Liver (tissue), 9 donors: ENCODE measurements around the gene RBFOX1. TPM values are rescaled to one million over a fixed set of nuclear protein-coding genes. Genes with fewer than 3 reads are reported as not detected.
"Not testable (repeated sequence)": the region's sequence is repeated elsewhere in the genome, so short reads cannot be mapped to it uniquely, and the experiment has no call there.

ENCODE experiments used
- DNase-seq: peaks from one replicate; pipeline ENCODE4 v3.0.0-alpha.2; 2017; ENCODE audit warnings: low spot score
- H3K27ac ChIP-seq, 2 donors: one replicate each; pipeline ENCODE4 v1.7.0; 2013; ENCODE audit warnings: inconsistent platforms in 2 of 2, low read length in 2 of 2, control low read depth in 1 of 2, low read depth in 1 of 2, mild to moderate bottlenecking in 1 of 2
- H3K27me3 ChIP-seq, 4 donors: one replicate each; pipeline versions ENCODE4 v1.6.1 to v1.7.0; 2013; ENCODE audit warnings: low read length in 3 of 4, inconsistent platforms in 1 of 4, mild to moderate bottlenecking in 1 of 4, moderate library complexity in 1 of 4; ENCODE audit not compliant: control insufficient read depth in 4 of 4, insufficient read depth in 4 of 4
- H3K36me3 ChIP-seq, 4 donors: one replicate each; pipeline versions ENCODE4 v1.6.1 to v1.7.0; 2013; ENCODE audit warnings: low read length in 3 of 4, mild to moderate bottlenecking in 3 of 4, low read depth in 1 of 4, moderate library complexity in 1 of 4; ENCODE audit not compliant: control insufficient read depth in 4 of 4, insufficient read depth in 3 of 4
- H3K4me1 ChIP-seq, 4 donors: one replicate each; pipeline versions ENCODE4 v1.6.1 to v1.7.0; 2013; ENCODE audit warnings: low read length in 3 of 4, mild to moderate bottlenecking in 3 of 4, moderate library complexity in 1 of 4; ENCODE audit not compliant: control insufficient read depth in 4 of 4, insufficient read depth in 4 of 4
- H3K4me3 ChIP-seq, 3 donors: one replicate each; pipeline versions ENCODE4 v1.6.1 to v1.7.0; 2013; ENCODE audit warnings: low read length in 3 of 3, control low read depth in 1 of 3, low read depth in 1 of 3, mild to moderate bottlenecking in 1 of 3
- H3K9ac ChIP-seq, 2 donors: one replicate each; pipeline ENCODE4 v1.7.0; 2013; ENCODE audit warnings: low read length in 2 of 2, mild to moderate bottlenecking in 2 of 2, moderate library complexity in 2 of 2, control low read depth in 1 of 2, low read depth in 1 of 2
- H3K9me3 ChIP-seq, 4 donors: one replicate each; pipeline versions ENCODE4 v1.6.1 to v1.7.0; 2013; ENCODE audit warnings: low read length in 3 of 4; ENCODE audit not compliant: control insufficient read depth in 4 of 4
- ATF3 ChIP-seq: IDR thresholded peaks from 2 replicates; pipeline ENCODE4 v1.6.1; 2016; ENCODE audit warnings: antibody characterized with exemption
- CTCF ChIP-seq: fragments of 150-350 bp; IDR thresholded peaks from 2 replicates; pipeline ENCODE4 v1.5.1; 2017; ENCODE audit warnings: improper control_type of control experiment, low read depth, low read length; ENCODE audit not compliant: missing input control
- EGR1 ChIP-seq, 2 donors: IDR thresholded peaks; 2 replicates each; pipeline ENCODE4 v1.6.1; 2016 to 2018; ENCODE audit warnings: antibody characterized with exemption in 2 of 2, low read depth in 2 of 2
- FOXA2 ChIP-seq: IDR thresholded peaks from 2 replicates; pipeline ENCODE4 v1.6.1; 2016; ENCODE audit warnings: antibody characterized with exemption
- GABPA ChIP-seq, 2 donors: IDR thresholded peaks in 1 of 2; conservative IDR thresholded peaks in 1 of 2; 2 replicates each; pipeline ENCODE4 v1.6.1; 2016; ENCODE audit warnings: antibody characterized with exemption in 2 of 2, mild to moderate bottlenecking in 1 of 2, moderate library complexity in 1 of 2
- HNF4A ChIP-seq, 2 donors: conservative IDR thresholded peaks; 2 replicates each; pipeline ENCODE4 v1.6.1; 2016; ENCODE audit warnings: antibody characterized with exemption in 2 of 2, mild to moderate bottlenecking in 2 of 2
- HNF4G ChIP-seq: IDR thresholded peaks from 2 replicates; pipeline ENCODE4 v1.6.1; 2016; ENCODE audit warnings: antibody characterized with exemption
- JUND ChIP-seq, 2 donors: IDR thresholded peaks; 2 replicates each; pipeline ENCODE4 v1.6.1; 2016; ENCODE audit warnings: antibody characterized with exemption in 2 of 2
- MAX ChIP-seq: IDR thresholded peaks from 2 replicates; pipeline ENCODE4 v1.6.1; 2016; ENCODE audit warnings: antibody characterized with exemption
- NR2F2 ChIP-seq: IDR thresholded peaks from 2 replicates; pipeline ENCODE4 v1.6.1; 2016; ENCODE audit warnings: antibody characterized with exemption
- REST ChIP-seq: IDR thresholded peaks from 2 replicates; pipeline ENCODE4 v1.6.1; 2016; ENCODE audit warnings: antibody characterized with exemption, mild to moderate bottlenecking
- RXRA ChIP-seq, 2 donors: IDR thresholded peaks; 2 replicates each; pipeline ENCODE4 v1.6.1; 2017 to 2018; ENCODE audit warnings: antibody characterized with exemption in 2 of 2, mild to moderate bottlenecking in 1 of 2
- SP1 ChIP-seq: IDR thresholded peaks from 2 replicates; pipeline ENCODE4 v1.6.1; 2018; ENCODE audit warnings: antibody characterized with exemption, mild to moderate bottlenecking
- YY1 ChIP-seq: IDR thresholded peaks from 2 replicates; pipeline ENCODE4 v1.6.1; 2016; ENCODE audit warnings: antibody characterized with exemption, mild to moderate bottlenecking
- ZBTB33 ChIP-seq: IDR thresholded peaks from 2 replicates; pipeline ENCODE4 v1.6.1; 2016; ENCODE audit warnings: antibody characterized with exemption
- WGBS: extraction: QIAGEN DNeasy Blood & Tissue Kit; methylation state at CpG from one replicate; pipeline ENCODE4 v1.1.7; 2013; 5-methylcytosine and 5-hydroxymethylcytosine counted together
- polyA plus RNA-seq, 2 donors: library from polyadenylated mRNA; stranded (reverse) in 1 of 2; unstranded in 1 of 2; fragments of 200-250 nt in 1 of 2; fragments of >200 nt in 1 of 2; fragmentation: Nextera tagmentation in 1 of 2; extraction: Ambion mirVana in 1 of 2; gene quantifications; one replicate each; pipeline versions ENCODE4 v1.2.1 to v1.2.3, GENCODE V29; 2013 to 2015
- total RNA-seq, 2 donors: library from RNA; depleted of rRNA; stranded (reverse); fragments of >200 nt; gene quantifications; one replicate each; pipeline ENCODE4 v1.2.3, GENCODE V29; 2014
- donor health status: healthy.
- donor health status: healthy.
- donor health status: healthy.
- donor health status: healthy.
- donor health status: healthy.

RBFOX1 gene
- total and polyA plus RNA-seq, 4 donors: not detected

GRCh38 chr16:7497691-7498090 is 165.0 kb downstream of the RBFOX1 start:
- no peaks in the 10 kb centered on the region for H3K9me3 ChIP-seq
- no peaks in the 10 kb centered on the region for H3K4me1 ChIP-seq
- no peak overlapping the region for H3K27ac ChIP-seq
- H3K27me3 ChIP-seq: peaks cover 0 to 3% (median 0%) of the 10 kb centered on the region in 4 donors
- no peak for DNase-seq
- no peak for TF ChIP-seq NR2F2
- no peak for TF ChIP-seq HNF4A (conservative IDR thresholded peaks at IDR 0.05)
- no peak for TF ChIP-seq REST
- TF ChIP-seq ATF3: no peak
- TF ChIP-seq MAX: no peak
- no peak for TF ChIP-seq HNF4G
- no peak for TF ChIP-seq GABPA (IDR thresholded peaks at IDR 0.05 in 1 of 2, conservative IDR thresholded peaks at IDR 0.05 in 1 of 2)
- TF ChIP-seq JUND (IDR thresholded peaks at IDR 0.05): no peak
- no peak for TF ChIP-seq SP1
- WGBS: 66% methylated on average over 4 of the region's 4 CpGs
- no peaks in the 10 kb centered on the region for H3K36me3 ChIP-seq
- no peak overlapping the region for H3K9ac ChIP-seq
- no peak overlapping the region for H3K4me3 ChIP-seq

- Histone ChIP-seq H3K36me3 (no peaks in the 10 kb centered on the region), H3K27ac (no peak overlapping the region), H3K4me1 (no peaks in the 10 kb centered on the region), H3K9ac (no peak overlapping the region), H3K9me3 (no peaks in the 10 kb centered on the region), H3K27me3 (peaks cover 0 to 3% (median 0%) of the 10 kb centered on the region in 4 donors), H3K4me3 (no peak overlapping the region)
- 78% methylated on average over 5 of the region's 5 CpGs for WGBS
- no peak for TF ChIP-seq JUND (IDR thresholded peaks at IDR 0.05)
- TF ChIP-seq ZBTB33: no peak
- TF ChIP-seq MAX: no peak
- TF ChIP-seq YY1: no peak
- TF ChIP-seq HNF4G: no peak
- no peak for TF ChIP-seq EGR1 (IDR thresholded peaks at IDR 0.05; ENCODE audit: low read depth in 2 of 2)
- no peak for TF ChIP-seq REST
- no peak for TF ChIP-seq CTCF
- no peak for TF ChIP-seq HNF4A (conservative IDR thresholded peaks at IDR 0.05)
- TF ChIP-seq RXRA (IDR thresholded peaks at IDR 0.05): no peak
- TF ChIP-seq FOXA2: no peak
- no peak for TF ChIP-seq NR2F2
- no peak for TF ChIP-seq SP1
- no peak for DNase-seq
Measured at GRCh38 chr16:7501868-7502267, 169.2 kb downstream of the RBFOX1 start.

GRCh38 chr16:7502591-7503157 is 170.0 kb downstream of the RBFOX1 start:
- 75% methylated on average over 4 of the region's 4 CpGs for WGBS
- not testable (repeated sequence) for H3K27ac ChIP-seq, DNase-seq

More at GRCh38 chr16:7502591-7503157, 170.0 kb downstream of the RBFOX1 start:
- H3K4me1 ChIP-seq, H3K9ac ChIP-seq, H3K27me3 ChIP-seq, H3K9me3 ChIP-seq, H3K36me3 ChIP-seq, H3K4me3 ChIP-seq: not testable (repeated sequence)
